HG02973 (cell line): ENCODE measurements around the gene IGSF10.
"Not testable (repeated sequence)": the region's sequence is repeated elsewhere in the genome, so short reads cannot be mapped to it uniquely, and the experiment has no call there.

Experiments
- ATAC-seq: cut with Tn5 transposase; IDR thresholded peaks from one replicate; pipeline ENCODE4 v1.9.1; 2021; ENCODE audit warnings: moderate library complexity; ENCODE audit not compliant: unreplicated experiment

Gene IGSF10

GRCh38 chr3:151460774-151461450, at the start of gene IGSF10:
IGSF10 (minus strand) TSS chr3:151461061; CDS start chr3:151458709, 2,352 bp downstream.
- ATAC-seq: no peak

GRCh38 chr3:151509468-151510135, 48.7 kb upstream of the IGSF10 start:
- not testable (repeated sequence) for ATAC-seq

- no peak for ATAC-seq
Measured at GRCh38 chr3:151504606-151505005, 43.7 kb upstream of the IGSF10 start.

- ATAC-seq: no peak
Measured at GRCh38 chr3:151503074-151503473, 42.2 kb upstream of the IGSF10 start.

- ATAC-seq: no peak
Measured at GRCh38 chr3:151501923-151502632, 41.2 kb upstream of the IGSF10 start.

- ATAC-seq: no peak
Measured at GRCh38 chr3:151501171-151501922, 40.5 kb upstream of the IGSF10 start.

- ATAC-seq: no peak
Measured at GRCh38 chr3:151499168-151499567, 38.3 kb upstream of the IGSF10 start.

- no peak for ATAC-seq
Measured at GRCh38 chr3:151491525-151491924, 30.7 kb upstream of the IGSF10 start.

- ATAC-seq: not testable (repeated sequence)
Measured at GRCh38 chr3:151487833-151488232, 27.0 kb upstream of the IGSF10 start.

- ATAC-seq: no peak
Measured at GRCh38 chr3:151483961-151484520, 23.2 kb upstream of the IGSF10 start.

- ATAC-seq: no peak
Measured at GRCh38 chr3:151483488-151483887, 22.6 kb upstream of the IGSF10 start.

- no peak for ATAC-seq
Measured at GRCh38 chr3:151480492-151480891, 19.6 kb upstream of the IGSF10 start.

- ATAC-seq: no peak
Measured at GRCh38 chr3:151479452-151479851, 18.6 kb upstream of the IGSF10 start.

- ATAC-seq: no peak
Measured at GRCh38 chr3:151478335-151478697, 17.5 kb upstream of the IGSF10 start.

- ATAC-seq: no peak
Measured at GRCh38 chr3:151477591-151478334, 16.9 kb upstream of the IGSF10 start.

- no peak for ATAC-seq
Measured at GRCh38 chr3:151476344-151477018, 15.6 kb upstream of the IGSF10 start.

GRCh38 chr3:151468284-151468917, 7.5 kb upstream of the IGSF10 start:
- ATAC-seq: no peak

- ATAC-seq: no peak
Measured at GRCh38 chr3:151467069-151467468, 6.2 kb upstream of the IGSF10 start.

GRCh38 chr3:151462991-151463390, 2.1 kb upstream of the IGSF10 start:
- ATAC-seq: no peak
